Liver (tissue), 9 donors: ENCODE data around the gene RNF25. TPM values are rescaled to one million over a fixed set of nuclear protein-coding genes. Genes with fewer than 3 reads are reported as not detected.
A peak's percentile ranks its signal among the peaks of the same experiment; 100 is the strongest.

ENCODE experiments used
- DNase-seq: peaks from one replicate; pipeline ENCODE4 v3.0.0-alpha.2; 2017; ENCODE audit warnings: low spot score
- H3K27ac ChIP-seq, 2 donors: one replicate each; pipeline ENCODE4 v1.7.0; 2013; ENCODE audit warnings: inconsistent platforms in 2 of 2, low read length in 2 of 2, control low read depth in 1 of 2, low read depth in 1 of 2, mild to moderate bottlenecking in 1 of 2
- H3K27me3 ChIP-seq, 4 donors: one replicate each; pipeline versions ENCODE4 v1.6.1 to v1.7.0; 2013; ENCODE audit warnings: low read length in 3 of 4, inconsistent platforms in 1 of 4, mild to moderate bottlenecking in 1 of 4, moderate library complexity in 1 of 4; ENCODE audit not compliant: control insufficient read depth in 4 of 4, insufficient read depth in 4 of 4
- H3K36me3 ChIP-seq, 4 donors: one replicate each; pipeline versions ENCODE4 v1.6.1 to v1.7.0; 2013; ENCODE audit warnings: low read length in 3 of 4, mild to moderate bottlenecking in 3 of 4, low read depth in 1 of 4, moderate library complexity in 1 of 4; ENCODE audit not compliant: control insufficient read depth in 4 of 4, insufficient read depth in 3 of 4
- H3K4me1 ChIP-seq, 4 donors: one replicate each; pipeline versions ENCODE4 v1.6.1 to v1.7.0; 2013; ENCODE audit warnings: low read length in 3 of 4, mild to moderate bottlenecking in 3 of 4, moderate library complexity in 1 of 4; ENCODE audit not compliant: control insufficient read depth in 4 of 4, insufficient read depth in 4 of 4
- H3K4me3 ChIP-seq, 3 donors: one replicate each; pipeline versions ENCODE4 v1.6.1 to v1.7.0; 2013; ENCODE audit warnings: low read length in 3 of 3, control low read depth in 1 of 3, low read depth in 1 of 3, mild to moderate bottlenecking in 1 of 3
- H3K9ac ChIP-seq, 2 donors: one replicate each; pipeline ENCODE4 v1.7.0; 2013; ENCODE audit warnings: low read length in 2 of 2, mild to moderate bottlenecking in 2 of 2, moderate library complexity in 2 of 2, control low read depth in 1 of 2, low read depth in 1 of 2
- H3K9me3 ChIP-seq, 4 donors: one replicate each; pipeline versions ENCODE4 v1.6.1 to v1.7.0; 2013; ENCODE audit warnings: low read length in 3 of 4; ENCODE audit not compliant: control insufficient read depth in 4 of 4
- EGR1 ChIP-seq, 2 donors: IDR thresholded peaks; 2 replicates each; pipeline ENCODE4 v1.6.1; 2016 to 2018; ENCODE audit warnings: antibody characterized with exemption in 2 of 2, low read depth in 2 of 2
- FOXA1 ChIP-seq: IDR thresholded peaks from 2 replicates; pipeline ENCODE4 v1.6.1; 2016; ENCODE audit warnings: antibody characterized with exemption
- GABPA ChIP-seq, 2 donors: IDR thresholded peaks in 1 of 2; conservative IDR thresholded peaks in 1 of 2; 2 replicates each; pipeline ENCODE4 v1.6.1; 2016; ENCODE audit warnings: antibody characterized with exemption in 2 of 2, mild to moderate bottlenecking in 1 of 2, moderate library complexity in 1 of 2
- HNF4G ChIP-seq: IDR thresholded peaks from 2 replicates; pipeline ENCODE4 v1.6.1; 2016; ENCODE audit warnings: antibody characterized with exemption
- JUND ChIP-seq, 2 donors: IDR thresholded peaks; 2 replicates each; pipeline ENCODE4 v1.6.1; 2016; ENCODE audit warnings: antibody characterized with exemption in 2 of 2
- NR2F2 ChIP-seq: IDR thresholded peaks from 2 replicates; pipeline ENCODE4 v1.6.1; 2016; ENCODE audit warnings: antibody characterized with exemption
- RAD21 ChIP-seq, 2 donors: IDR thresholded peaks; 2 replicates each; pipeline ENCODE4 v1.6.1; 2016; ENCODE audit warnings: antibody characterized with exemption in 2 of 2, mild to moderate bottlenecking in 2 of 2
- RXRA ChIP-seq, 2 donors: IDR thresholded peaks; 2 replicates each; pipeline ENCODE4 v1.6.1; 2017 to 2018; ENCODE audit warnings: antibody characterized with exemption in 2 of 2, mild to moderate bottlenecking in 1 of 2
- SP1 ChIP-seq: IDR thresholded peaks from 2 replicates; pipeline ENCODE4 v1.6.1; 2018; ENCODE audit warnings: antibody characterized with exemption, mild to moderate bottlenecking
- TAF1 ChIP-seq: conservative IDR thresholded peaks from 2 replicates; pipeline ENCODE4 v1.6.1; 2016; ENCODE audit warnings: antibody characterized with exemption, mild to moderate bottlenecking
- YY1 ChIP-seq: IDR thresholded peaks from 2 replicates; pipeline ENCODE4 v1.6.1; 2016; ENCODE audit warnings: antibody characterized with exemption, mild to moderate bottlenecking
- WGBS: extraction: QIAGEN DNeasy Blood & Tissue Kit; methylation state at CpG from one replicate; pipeline ENCODE4 v1.1.7; 2013; 5-methylcytosine and 5-hydroxymethylcytosine counted together
- polyA plus RNA-seq, 2 donors: library from polyadenylated mRNA; stranded (reverse) in 1 of 2; unstranded in 1 of 2; fragments of 200-250 nt in 1 of 2; fragments of >200 nt in 1 of 2; fragmentation: Nextera tagmentation in 1 of 2; extraction: Ambion mirVana in 1 of 2; gene quantifications; one replicate each; pipeline versions ENCODE4 v1.2.1 to v1.2.3, GENCODE V29; 2013 to 2015
- total RNA-seq, 2 donors: library from RNA; depleted of rRNA; stranded (reverse); fragments of >200 nt; gene quantifications; one replicate each; pipeline ENCODE4 v1.2.3, GENCODE V29; 2014
- TF ChIP-seq, protein P1 (sequence below): IDR thresholded peaks from 2 replicates; pipeline ENCODE4 v1.6.1; 2016; ENCODE audit warnings: antibody characterized with exemption
- TF ChIP-seq, protein P2 (sequence below): IDR thresholded peaks from 2 replicates; pipeline ENCODE4 v1.6.1; 2016; ENCODE audit warnings: antibody characterized with exemption
- TF ChIP-seq, protein P3 (sequence below): fragments of 150-350 bp; IDR thresholded peaks from 2 replicates; pipeline ENCODE4 v1.5.1; 2017; ENCODE audit warnings: improper control_type of control experiment, low read depth, low read length; ENCODE audit not compliant: missing input control
- TF ChIP-seq, protein P4 (sequence below): IDR thresholded peaks from 2 replicates; pipeline ENCODE4 v1.6.1; 2016; ENCODE audit warnings: antibody characterized with exemption
- TF ChIP-seq, protein P5 (sequence below): IDR thresholded peaks from 2 replicates; pipeline ENCODE4 v1.6.1; 2016; ENCODE audit warnings: antibody characterized with exemption, mild to moderate bottlenecking
- donor health status: healthy.
- donor health status: healthy.
- donor health status: healthy.
- donor health status: healthy.
- donor health status: healthy.

Gene RNF25, protein sequence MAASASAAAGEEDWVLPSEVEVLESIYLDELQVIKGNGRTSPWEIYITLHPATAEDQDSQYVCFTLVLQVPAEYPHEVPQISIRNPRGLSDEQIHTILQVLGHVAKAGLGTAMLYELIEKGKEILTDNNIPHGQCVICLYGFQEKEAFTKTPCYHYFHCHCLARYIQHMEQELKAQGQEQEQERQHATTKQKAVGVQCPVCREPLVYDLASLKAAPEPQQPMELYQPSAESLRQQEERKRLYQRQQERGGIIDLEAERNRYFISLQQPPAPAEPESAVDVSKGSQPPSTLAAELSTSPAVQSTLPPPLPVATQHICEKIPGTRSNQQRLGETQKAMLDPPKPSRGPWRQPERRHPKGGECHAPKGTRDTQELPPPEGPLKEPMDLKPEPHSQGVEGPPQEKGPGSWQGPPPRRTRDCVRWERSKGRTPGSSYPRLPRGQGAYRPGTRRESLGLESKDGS
- total RNA-seq (1 to 10 TPM; 6.5 to 8.2 TPM), polyA plus RNA-seq (10 to 100 TPM in 1 of 2 donors, 1 to 10 TPM in 1; 3.3 to 14.0 TPM)

DNA sequence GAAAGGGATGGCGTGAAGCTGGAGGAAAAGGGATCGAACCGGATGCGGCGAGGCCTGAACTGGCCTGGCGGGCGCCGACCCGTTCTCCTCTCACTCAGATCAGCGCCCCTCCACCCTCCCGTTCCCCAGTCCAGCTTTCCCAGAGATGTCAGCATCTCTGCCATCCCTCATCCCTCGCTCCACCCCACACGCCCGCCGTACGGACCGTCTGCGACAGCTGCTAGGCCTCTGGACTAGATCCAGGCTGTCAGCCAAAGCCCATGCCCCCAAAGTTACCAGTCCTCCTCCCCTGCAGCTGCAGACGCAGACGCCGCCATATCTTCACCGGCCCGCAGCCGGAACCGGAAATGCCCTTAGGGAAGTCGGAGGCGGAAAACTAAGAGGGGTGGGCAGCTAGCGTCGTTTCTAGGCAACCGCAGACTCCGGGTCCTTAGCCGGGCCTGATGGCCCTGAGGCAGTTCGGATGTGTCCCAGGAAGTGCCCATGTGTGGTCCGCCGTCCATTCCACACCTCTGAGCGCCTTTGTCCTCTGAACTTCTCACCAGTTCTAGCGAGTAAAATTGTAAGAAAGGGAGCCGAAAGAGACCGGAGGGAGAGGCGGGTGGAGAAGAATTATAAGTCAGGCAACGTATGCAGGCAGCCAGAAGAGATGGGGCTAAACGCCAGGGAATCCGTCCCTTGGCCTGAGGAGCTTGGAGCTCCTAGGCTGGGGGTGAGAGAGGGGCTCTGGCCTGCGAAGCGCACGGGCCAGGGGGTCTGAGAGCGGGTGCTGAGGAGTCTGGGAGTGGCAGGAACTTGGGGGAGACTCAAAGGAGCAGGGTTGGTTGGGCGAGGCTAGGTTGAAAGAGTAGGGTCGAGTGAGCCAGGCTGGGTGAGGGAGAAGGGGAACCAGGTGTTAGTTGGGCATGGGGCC lies at the start of gene RNF25, which contains the start of gene STK36:
TSS of gene RNF25 (minus strand) at position 349 of the 913 bp plus-strand sequence. CDS start at position 317, 32 bp downstream.
TSS of gene STK36 (plus strand) at position 433 of the 913 bp plus-strand sequence. CDS start 744 bp downstream, outside the sequence.
- Histone ChIP-seq H3K9ac (peak within 1 kb of the TSS in 1 of 2 donors; percentile 66), H3K27ac (peak within 1 kb of the TSS; percentile 44 to 46), H3K4me3 (peak within 1 kb of the TSS; percentile 79 to 95 (median 92)), H3K4me1 (peaks cover 5 to 19% (median 16%) of the 10 kb centered on the region in 4 donors), H3K9me3 (no peaks in the 10 kb centered on the region), H3K27me3 (no peaks in the 10 kb centered on the region), H3K36me3 (peaks cover 7 to 16% (median 11%) of the 10 kb centered on the region in 4 donors)
- DNase-seq: peak; percentile 76
- 1% methylated on average over 49 of the region's 49 CpGs for WGBS
- TF ChIP-seq, protein P1, sequence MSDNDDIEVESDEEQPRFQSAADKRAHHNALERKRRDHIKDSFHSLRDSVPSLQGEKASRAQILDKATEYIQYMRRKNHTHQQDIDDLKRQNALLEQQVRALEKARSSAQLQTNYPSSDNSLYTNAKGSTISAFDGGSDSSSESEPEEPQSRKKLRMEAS: peak; percentile 81
- TF ChIP-seq TAF1: no peak
- TF ChIP-seq RXRA (IDR thresholded peaks at IDR 0.05): peak; percentile 42 to 56
- TF ChIP-seq RAD21 (IDR thresholded peaks at IDR 0.05): no peak
- TF ChIP-seq, protein P2, sequence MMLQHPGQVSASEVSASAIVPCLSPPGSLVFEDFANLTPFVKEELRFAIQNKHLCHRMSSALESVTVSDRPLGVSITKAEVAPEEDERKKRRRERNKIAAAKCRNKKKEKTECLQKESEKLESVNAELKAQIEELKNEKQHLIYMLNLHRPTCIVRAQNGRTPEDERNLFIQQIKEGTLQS: no peak
- TF ChIP-seq, protein P3, sequence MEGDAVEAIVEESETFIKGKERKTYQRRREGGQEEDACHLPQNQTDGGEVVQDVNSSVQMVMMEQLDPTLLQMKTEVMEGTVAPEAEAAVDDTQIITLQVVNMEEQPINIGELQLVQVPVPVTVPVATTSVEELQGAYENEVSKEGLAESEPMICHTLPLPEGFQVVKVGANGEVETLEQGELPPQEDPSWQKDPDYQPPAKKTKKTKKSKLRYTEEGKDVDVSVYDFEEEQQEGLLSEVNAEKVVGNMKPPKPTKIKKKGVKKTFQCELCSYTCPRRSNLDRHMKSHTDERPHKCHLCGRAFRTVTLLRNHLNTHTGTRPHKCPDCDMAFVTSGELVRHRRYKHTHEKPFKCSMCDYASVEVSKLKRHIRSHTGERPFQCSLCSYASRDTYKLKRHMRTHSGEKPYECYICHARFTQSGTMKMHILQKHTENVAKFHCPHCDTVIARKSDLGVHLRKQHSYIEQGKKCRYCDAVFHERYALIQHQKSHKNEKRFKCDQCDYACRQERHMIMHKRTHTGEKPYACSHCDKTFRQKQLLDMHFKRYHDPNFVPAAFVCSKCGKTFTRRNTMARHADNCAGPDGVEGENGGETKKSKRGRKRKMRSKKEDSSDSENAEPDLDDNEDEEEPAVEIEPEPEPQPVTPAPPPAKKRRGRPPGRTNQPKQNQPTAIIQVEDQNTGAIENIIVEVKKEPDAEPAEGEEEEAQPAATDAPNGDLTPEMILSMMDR: no peak
- TF ChIP-seq SP1: peak; percentile 16
- peak; percentile 44 to 71 for TF ChIP-seq EGR1 (IDR thresholded peaks at IDR 0.05; ENCODE audit: low read depth in 2 of 2)
- TF ChIP-seq HNF4G: no peak
- TF ChIP-seq JUND (IDR thresholded peaks at IDR 0.05): no peak
- TF ChIP-seq NR2F2: peak; percentile 44
- no peak for TF ChIP-seq FOXA1
- TF ChIP-seq GABPA (IDR thresholded peaks at IDR 0.05 in 1 of 2, conservative IDR thresholded peaks at IDR 0.05 in 1 of 2): peak; percentile 98 to 99
- TF ChIP-seq YY1: peak; percentile 95

DNA sequence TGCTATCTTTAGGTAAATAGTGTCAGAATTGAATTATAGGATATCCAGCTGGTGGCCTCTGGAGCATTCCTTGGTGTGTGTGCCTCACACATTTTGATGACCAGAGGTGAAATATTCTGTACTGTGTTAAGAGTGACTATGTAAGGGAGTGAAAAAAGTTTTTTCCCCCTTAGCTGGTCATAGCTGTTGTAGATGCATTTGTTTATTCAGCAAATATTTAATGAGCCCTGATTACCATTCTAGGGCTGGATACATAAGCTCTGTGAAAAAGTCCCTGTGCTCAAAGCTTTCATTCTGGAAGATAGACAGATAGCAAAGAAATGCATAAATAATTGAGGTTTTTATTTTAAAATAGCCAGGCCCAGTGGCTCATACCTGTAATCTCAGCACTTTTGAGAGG lies 49.7 kb upstream of the RNF25 start:
- Histone ChIP-seq H3K9ac (no peak overlapping the region), H3K27ac (no peak overlapping the region), H3K27me3 (no peaks in the 10 kb centered on the region), H3K4me3 (no peak overlapping the region), H3K4me1 (peaks cover 3 to 14% (median 9%) of the 10 kb centered on the region in 4 donors), H3K9me3 (peaks cover 0 to 3% (median under 1%) of the 10 kb centered on the region in 4 donors), H3K36me3 (no peaks in the 10 kb centered on the region)
- no peak for DNase-seq
- TF ChIP-seq FOXA1 (no peak), RAD21 (IDR thresholded peaks at IDR 0.05) (no peak), GABPA (IDR thresholded peaks at IDR 0.05 in 1 of 2, conservative IDR thresholded peaks at IDR 0.05 in 1 of 2) (no peak), HNF4G (no peak), RXRA (IDR thresholded peaks at IDR 0.05) (no peak)
- TF ChIP-seq, protein P4, sequence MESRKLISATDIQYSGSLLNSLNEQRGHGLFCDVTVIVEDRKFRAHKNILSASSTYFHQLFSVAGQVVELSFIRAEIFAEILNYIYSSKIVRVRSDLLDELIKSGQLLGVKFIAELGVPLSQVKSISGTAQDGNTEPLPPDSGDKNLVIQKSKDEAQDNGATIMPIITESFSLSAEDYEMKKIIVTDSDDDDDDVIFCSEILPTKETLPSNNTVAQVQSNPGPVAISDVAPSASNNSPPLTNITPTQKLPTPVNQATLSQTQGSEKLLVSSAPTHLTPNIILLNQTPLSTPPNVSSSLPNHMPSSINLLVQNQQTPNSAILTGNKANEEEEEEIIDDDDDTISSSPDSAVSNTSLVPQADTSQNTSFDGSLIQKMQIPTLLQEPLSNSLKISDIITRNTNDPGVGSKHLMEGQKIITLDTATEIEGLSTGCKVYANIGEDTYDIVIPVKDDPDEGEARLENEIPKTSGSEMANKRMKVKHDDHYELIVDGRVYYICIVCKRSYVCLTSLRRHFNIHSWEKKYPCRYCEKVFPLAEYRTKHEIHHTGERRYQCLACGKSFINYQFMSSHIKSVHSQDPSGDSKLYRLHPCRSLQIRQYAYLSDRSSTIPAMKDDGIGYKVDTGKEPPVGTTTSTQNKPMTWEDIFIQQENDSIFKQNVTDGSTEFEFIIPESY: no peak
- TF ChIP-seq, protein P5, sequence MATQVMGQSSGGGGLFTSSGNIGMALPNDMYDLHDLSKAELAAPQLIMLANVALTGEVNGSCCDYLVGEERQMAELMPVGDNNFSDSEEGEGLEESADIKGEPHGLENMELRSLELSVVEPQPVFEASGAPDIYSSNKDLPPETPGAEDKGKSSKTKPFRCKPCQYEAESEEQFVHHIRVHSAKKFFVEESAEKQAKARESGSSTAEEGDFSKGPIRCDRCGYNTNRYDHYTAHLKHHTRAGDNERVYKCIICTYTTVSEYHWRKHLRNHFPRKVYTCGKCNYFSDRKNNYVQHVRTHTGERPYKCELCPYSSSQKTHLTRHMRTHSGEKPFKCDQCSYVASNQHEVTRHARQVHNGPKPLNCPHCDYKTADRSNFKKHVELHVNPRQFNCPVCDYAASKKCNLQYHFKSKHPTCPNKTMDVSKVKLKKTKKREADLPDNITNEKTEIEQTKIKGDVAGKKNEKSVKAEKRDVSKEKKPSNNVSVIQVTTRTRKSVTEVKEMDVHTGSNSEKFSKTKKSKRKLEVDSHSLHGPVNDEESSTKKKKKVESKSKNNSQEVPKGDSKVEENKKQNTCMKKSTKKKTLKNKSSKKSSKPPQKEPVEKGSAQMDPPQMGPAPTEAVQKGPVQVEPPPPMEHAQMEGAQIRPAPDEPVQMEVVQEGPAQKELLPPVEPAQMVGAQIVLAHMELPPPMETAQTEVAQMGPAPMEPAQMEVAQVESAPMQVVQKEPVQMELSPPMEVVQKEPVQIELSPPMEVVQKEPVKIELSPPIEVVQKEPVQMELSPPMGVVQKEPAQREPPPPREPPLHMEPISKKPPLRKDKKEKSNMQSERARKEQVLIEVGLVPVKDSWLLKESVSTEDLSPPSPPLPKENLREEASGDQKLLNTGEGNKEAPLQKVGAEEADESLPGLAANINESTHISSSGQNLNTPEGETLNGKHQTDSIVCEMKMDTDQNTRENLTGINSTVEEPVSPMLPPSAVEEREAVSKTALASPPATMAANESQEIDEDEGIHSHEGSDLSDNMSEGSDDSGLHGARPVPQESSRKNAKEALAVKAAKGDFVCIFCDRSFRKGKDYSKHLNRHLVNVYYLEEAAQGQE: no peak
